ENCODE measurements around the gene RABL3.
A peak's percentile ranks its signal among the peaks of the same experiment; 100 is the strongest.
"Not testable (repeated sequence)": the region's sequence is repeated elsewhere in the genome, so short reads cannot be mapped to it uniquely, and the experiment has no call there.

RABL3 gene

GRCh38 chr3:120742198-120742848, at the start of gene RABL3, which contains the start of gene GTF2E1:
TSS of gene RABL3 (minus strand) at chr3:120742516. CDS start at chr3:120742507, 9 bp downstream.
TSS of gene GTF2E1 (plus strand) at chr3:120742744. CDS start at chr3:120750553, 7,809 bp downstream.
- peak; percentile 99 for DNase-seq

DNA sequence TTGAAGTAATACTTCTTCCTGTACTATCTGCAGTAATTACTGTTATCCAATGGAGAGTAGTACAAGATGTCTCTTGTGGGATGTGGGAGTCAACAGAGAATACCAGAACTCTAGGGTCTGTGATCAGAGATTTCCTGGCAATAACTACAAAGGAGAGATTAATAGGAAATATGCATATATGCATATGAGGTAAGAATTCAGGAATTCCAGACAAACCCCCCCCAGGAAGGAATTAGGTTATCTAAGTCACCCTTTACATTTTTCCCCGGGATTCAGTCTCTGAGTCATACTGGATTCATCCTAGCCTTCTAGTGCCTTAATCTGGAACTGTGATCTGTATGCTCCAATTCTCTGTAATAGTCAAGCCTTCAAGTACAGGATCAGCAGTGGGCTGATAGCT, 49.6 kb upstream of the RABL3 start:
- no peak for DNase-seq

- DNase-seq = no peak
Observed at GRCh38 chr3:120791010-120791409, 48.7 kb upstream of the RABL3 start.

- DNase-seq = not testable (repeated sequence)
Observed at GRCh38 chr3:120785832-120786231, 43.5 kb upstream of the RABL3 start.

DNA sequence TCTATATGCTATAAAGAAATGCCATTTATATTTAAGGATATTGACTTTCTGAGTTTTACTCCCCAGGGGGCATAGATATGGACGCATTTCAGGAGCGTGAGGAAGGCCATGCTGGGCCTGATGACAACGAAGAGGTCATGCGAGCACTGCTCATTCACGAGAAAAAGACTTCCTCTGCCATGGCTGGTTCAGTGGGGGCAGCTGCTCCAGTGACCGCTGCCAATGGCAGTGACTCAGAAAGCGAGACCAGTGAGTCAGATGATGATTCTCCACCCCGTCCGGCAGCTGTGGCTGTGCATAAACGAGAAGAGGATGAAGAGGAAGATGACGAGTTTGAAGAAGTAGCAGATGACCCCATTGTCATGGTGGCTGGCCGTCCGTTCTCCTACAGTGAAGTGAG, 38.7 kb upstream of the RABL3 start:
- no peak for DNase-seq

DNA sequence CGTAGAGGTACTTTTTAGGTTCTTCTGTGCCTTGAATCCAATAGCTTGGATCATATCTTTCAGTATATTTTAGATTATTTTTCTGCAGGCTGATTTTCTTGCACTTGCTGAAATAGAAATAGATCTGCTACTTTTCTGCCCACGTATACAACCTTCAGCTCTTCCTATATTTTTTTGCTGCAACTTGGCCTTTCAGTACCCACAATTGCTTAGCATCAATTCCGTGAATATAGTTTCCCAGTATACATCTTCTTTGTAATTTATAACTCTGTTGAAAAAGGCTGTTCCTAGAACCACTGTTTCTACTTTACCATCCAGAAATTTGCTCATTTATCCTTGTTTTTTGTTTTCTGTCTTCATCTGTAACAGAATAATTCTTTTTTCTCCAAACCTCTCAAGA, 36.5 kb upstream of the RABL3 start:
- DNase-seq = no peak

DNA sequence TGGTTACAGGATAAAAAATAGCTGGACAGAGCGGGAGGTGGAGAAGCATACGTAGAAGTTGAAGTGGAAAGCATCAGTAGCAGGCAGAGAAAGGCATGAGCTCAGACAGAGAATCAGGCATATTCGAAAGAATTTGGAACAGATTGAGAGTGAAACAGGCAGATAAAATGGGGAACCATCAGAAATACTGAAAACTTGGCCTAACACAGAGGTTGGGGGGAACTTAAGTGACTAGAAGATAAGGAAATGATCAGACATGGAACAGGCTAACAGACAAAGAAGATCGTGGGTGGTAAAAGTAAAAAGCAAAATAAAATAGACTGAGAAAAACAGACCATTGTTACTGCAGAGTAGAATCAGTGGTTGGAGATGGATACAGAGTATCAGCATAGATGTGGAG, 33.1 kb upstream of the RABL3 start:
- DNase-seq = no peak

- DNase-seq = no peak
Observed at GRCh38 chr3:120773932-120774331, 31.6 kb upstream of the RABL3 start.

- DNase-seq = no peak
Observed at GRCh38 chr3:120772081-120772480, 29.8 kb upstream of the RABL3 start.

DNA sequence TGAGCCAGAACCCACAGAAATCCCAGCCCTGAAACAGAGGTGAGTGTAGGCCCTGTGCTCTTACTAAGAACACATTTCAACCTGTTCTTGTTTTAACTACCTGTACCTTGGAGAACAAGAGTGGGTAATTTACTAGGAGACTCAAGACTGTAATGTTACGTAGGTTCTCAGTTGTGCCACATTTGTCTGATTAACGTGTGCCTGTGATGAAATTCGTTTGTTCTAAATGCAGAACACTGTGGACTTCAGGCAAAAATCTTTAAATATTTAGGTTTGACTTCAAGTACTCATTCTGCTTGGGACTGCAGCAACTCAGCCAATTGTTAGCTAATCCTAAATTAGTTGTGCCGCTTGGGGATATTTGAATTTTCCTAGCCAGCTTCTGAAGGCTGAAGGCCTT, 28.6 kb upstream of the RABL3 start:
- no peak for DNase-seq

DNA sequence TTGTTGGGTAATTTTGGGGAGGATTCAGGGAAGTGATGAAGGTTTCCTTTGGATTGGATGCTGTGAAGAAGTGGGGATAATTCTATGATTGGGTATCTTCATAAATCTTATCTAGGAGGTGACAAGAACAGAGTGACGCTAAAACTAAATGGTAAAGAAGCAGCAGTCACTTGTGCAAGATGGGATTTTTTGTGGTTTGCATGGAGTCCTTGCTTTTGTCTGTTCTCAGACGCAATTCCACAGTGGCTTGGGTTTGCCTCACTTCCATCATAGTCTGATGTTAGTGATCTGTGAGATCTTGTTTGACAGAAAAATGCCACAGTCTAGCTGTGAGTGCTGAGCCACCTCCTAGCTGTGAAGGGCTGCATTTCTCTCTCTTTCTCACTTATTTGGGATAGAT, 27.1 kb upstream of the RABL3 start:
- DNase-seq = no peak

DNA sequence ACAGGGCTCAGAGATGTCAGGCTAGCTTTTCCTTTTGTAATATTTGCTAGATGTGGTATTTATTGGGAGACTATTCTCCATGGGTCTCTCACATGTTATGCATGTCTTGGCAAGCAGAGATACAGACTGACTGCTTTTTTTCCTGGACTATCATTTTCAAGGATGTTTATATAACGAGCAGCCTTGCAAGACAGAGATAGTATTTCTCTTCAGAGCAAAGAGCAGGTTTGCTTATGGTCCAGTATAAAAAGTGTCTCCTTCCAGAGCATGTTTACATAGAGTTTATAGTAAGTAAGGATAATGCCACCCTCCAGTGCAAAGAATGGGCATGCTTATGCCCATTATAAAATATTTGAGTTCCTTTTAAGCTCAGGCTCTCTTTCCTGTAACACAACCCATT, 24.8 kb upstream of the RABL3 start:
- no peak for DNase-seq

GRCh38 chr3:120766576-120766975, 24.3 kb upstream of the RABL3 start:
- DNase-seq = no peak

GRCh38 chr3:120765830-120766493, 23.6 kb upstream of the RABL3 start:
- no peak for DNase-seq

DNA sequence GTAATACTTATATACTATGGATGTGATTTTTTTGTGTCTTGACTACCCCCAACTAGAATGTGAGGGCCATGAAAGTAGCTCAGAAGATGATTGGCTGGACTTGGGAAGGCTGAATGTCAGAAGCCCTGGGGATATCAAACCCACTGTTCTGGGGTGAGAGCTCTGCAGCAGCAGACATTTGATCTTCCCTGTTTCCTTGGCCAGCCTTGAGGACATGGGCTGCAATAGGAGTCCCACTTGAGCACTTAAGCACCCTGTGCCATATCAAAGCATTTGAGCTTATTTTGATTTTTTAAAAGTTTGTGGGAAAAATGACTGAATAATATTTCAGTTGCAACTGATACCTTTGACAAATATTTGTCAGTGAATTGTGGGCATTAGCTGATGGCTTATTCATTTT, 21.9 kb upstream of the RABL3 start:
- peak; percentile 12 for DNase-seq

GRCh38 chr3:120763601-120764000, 21.3 kb upstream of the RABL3 start:
- DNase-seq = no peak

- no peak for DNase-seq
Observed at GRCh38 chr3:120762615-120763014, 20.3 kb upstream of the RABL3 start.

GRCh38 chr3:120758551-120758950, 16.2 kb upstream of the RABL3 start:
- not testable (repeated sequence) for DNase-seq

- no peak for DNase-seq
Observed at GRCh38 chr3:120756061-120756460, 13.7 kb upstream of the RABL3 start.

GRCh38 chr3:120753810-120754209, 11.5 kb upstream of the RABL3 start:
- DNase-seq = no peak

GRCh38 chr3:120752865-120753264, 10.5 kb upstream of the RABL3 start:
- no peak for DNase-seq

GRCh38 chr3:120752230-120752629, 9.9 kb upstream of the RABL3 start:
- DNase-seq = no peak

DNA sequence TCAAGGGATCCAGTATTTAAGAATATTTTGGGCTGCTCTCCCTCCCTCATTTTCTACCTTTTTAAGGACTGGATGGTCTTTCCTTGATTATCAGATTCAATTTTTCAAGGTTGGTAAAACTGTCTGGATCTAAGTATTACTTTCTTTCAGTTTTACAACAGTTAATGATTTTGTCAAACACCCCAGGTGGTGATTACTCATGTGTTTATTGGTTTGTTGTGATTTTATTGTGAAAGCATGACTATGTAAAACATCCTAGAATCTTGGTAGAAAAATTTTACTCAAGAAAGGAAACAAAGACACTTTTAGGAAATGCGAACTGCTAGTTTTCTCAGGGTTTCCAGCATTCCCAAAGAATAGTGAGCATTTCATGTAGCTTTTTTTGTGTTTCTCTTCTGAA, 7.5 kb upstream of the RABL3 start:
- no peak for DNase-seq

DNA sequence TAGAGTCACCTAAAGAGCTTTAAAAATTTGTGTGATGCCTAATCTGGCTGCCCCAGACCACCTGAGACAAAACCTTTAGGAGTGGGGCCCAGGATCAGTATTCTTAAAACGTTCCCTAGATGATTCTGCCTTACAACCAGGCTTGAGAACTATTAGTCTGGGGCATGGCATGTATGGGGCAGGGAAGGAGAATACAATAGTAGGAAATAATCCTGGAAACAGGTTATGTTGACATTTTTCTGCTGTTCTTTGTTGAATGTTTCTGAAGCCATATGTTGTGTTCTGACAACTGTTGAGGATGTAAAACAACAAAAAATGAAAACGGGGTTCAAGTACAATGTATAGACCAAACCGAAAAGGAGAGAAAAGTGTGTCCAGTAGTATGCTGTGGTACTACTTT, 3.1 kb upstream of the RABL3 start:
- DNase-seq = no peak

All from NCI-H2029 treated with DMSO at 0.1 percent for 48 hours (cell line).